Progenitor cell of endocrine pancreas (in vitro differentiated cells): ENCODE results near the gene CCT4. TPM values are rescaled to one million over a fixed set of nuclear protein-coding genes. Genes with fewer than 3 reads are reported as not detected.

ENCODE experiments used
- DNase-seq: peaks from one replicate; pipeline ENCODE4 v3.0.0; 2021; ENCODE audit warnings: low spot score; ENCODE audit not compliant: unreplicated experiment
- H3K27ac Mint-ChIP-seq: 2 replicates; pipeline ENCODE4 v1.8.0; 2021; ENCODE audit warnings: mild to moderate bottlenecking, moderate library complexity, mixed read lengths
- H3K27me3 Mint-ChIP-seq: 2 replicates; pipeline ENCODE4 v1.8.0; 2021; ENCODE audit warnings: mixed read lengths
- H3K36me3 Mint-ChIP-seq: 2 replicates; pipeline ENCODE4 v1.8.0; 2022; ENCODE audit warnings: mixed read lengths; ENCODE audit not compliant: insufficient read depth
- H3K4me1 Mint-ChIP-seq: 2 replicates; pipeline ENCODE4 v1.8.0; 2021; ENCODE audit warnings: low read depth, mixed read lengths
- H3K4me3 Mint-ChIP-seq: 2 replicates; pipeline ENCODE4 v1.8.0; 2021; ENCODE audit warnings: low read depth, mild to moderate bottlenecking, moderate library complexity, mixed read lengths
- H3K9me3 Mint-ChIP-seq: 2 replicates; pipeline ENCODE4 v1.8.0; 2021; ENCODE audit warnings: low read depth, mixed read lengths
- total RNA-seq: library from RNA; stranded (reverse); gene quantifications from 2 replicates; pipeline ENCODE4 v1.2.1, GENCODE V29; 2021
- TF ChIP-seq, protein P1 (sequence below): fragments of 200-600 bp; sonication (generic); IDR thresholded peaks from one replicate; pipeline ENCODE4 v1.5.0; 2021; ENCODE audit warnings: antibody characterized with exemption, mild to moderate bottlenecking; ENCODE audit not compliant: unreplicated experiment

CCT4 gene
- total RNA-seq, 1 donor from 2014 or later: 167 TPM

DNA sequence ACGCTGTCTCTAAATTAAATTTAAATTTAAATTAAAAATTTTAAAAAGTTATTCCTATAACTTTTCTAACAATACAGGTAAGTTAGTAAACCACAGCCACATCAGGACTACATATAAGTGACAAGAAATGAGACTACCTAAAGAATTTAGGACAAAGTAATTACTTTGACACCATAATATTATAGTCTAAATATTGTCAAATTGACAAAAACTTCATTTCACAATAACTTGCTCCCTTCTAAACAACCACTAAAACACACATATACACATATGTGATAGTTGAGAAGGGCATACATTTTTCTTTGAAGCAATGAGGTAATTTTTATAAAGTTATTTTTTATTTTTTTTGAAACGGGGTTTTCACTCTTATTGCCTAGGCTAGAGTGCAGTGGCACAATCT lies 66.2 kb downstream of the CCT4 start:
- H3K4me1 Mint-ChIP-seq: peaks cover 3% of the 10 kb centered on the region
- H3K27me3 Mint-ChIP-seq: no peaks in the 10 kb centered on the region
- no peak overlapping the region for H3K27ac Mint-ChIP-seq

More for the DNA sequence above, 66.2 kb downstream of the CCT4 start:
- TF ChIP-seq, protein P1, sequence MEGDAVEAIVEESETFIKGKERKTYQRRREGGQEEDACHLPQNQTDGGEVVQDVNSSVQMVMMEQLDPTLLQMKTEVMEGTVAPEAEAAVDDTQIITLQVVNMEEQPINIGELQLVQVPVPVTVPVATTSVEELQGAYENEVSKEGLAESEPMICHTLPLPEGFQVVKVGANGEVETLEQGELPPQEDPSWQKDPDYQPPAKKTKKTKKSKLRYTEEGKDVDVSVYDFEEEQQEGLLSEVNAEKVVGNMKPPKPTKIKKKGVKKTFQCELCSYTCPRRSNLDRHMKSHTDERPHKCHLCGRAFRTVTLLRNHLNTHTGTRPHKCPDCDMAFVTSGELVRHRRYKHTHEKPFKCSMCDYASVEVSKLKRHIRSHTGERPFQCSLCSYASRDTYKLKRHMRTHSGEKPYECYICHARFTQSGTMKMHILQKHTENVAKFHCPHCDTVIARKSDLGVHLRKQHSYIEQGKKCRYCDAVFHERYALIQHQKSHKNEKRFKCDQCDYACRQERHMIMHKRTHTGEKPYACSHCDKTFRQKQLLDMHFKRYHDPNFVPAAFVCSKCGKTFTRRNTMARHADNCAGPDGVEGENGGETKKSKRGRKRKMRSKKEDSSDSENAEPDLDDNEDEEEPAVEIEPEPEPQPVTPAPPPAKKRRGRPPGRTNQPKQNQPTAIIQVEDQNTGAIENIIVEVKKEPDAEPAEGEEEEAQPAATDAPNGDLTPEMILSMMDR: no peak
- Mint-ChIP-seq H3K4me3 (no peak overlapping the region), H3K9me3 (no peaks in the 10 kb centered on the region), H3K36me3 (peaks cover 5% of the 10 kb centered on the region)
- DNase-seq: no peak

Other genes with a start within 250 kb of the CCT4 start
- gene FAM161A, start 34.6 kb downstream of the CCT4 start, total RNA-seq: 19.0 and 23.7 TPM in 2 replicates
- 33.0 and 34.9 TPM in 2 replicates for gene COMMD1, start 17.0 kb upstream of the CCT4 start, total RNA-seq